ENCODE measurements around the gene CT45A1.
"Not testable (repeated sequence)": the region's sequence is repeated elsewhere in the genome, so short reads cannot be mapped to it uniquely, and the experiment has no call there.

The CT45A1 gene, protein sequence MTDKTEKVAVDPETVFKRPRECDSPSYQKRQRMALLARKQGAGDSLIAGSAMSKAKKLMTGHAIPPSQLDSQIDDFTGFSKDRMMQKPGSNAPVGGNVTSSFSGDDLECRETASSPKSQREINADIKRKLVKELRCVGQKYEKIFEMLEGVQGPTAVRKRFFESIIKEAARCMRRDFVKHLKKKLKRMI

DNA sequence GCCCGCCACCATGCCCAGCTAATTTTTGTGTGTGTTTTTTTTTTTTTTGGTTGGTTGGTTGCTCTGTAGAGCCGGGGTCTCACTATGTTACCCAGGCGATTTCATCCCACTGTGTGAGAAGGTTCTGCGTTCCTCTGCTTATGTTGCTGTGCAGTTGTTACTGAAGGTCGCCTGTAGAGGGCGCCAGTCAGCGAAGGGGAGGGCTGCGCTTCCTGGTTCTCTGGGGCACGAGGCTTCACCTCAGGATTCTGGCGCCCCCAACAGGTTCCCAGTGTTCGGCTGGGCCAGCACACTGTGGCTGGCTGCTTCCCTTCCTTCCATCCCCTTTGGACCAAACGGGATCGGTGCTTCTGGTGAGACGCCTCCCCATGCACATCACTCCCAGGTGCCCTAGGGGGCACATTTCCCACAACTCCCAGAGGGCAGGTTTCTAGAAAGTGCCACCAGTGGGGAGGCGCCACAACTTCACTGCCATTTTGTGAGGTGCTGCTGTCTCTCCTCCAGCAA is at the start of gene CT45A1:
CT45A1 (plus strand) TSS at position 457 of the 507 bp plus-strand sequence. CDS start 5,302 bp downstream, outside the sequence.
- H3K4me3 ChIP-seq (ENCODE audit: low read length); DNase-seq (ENCODE audit: low read depth): not testable (repeated sequence)

DNA sequence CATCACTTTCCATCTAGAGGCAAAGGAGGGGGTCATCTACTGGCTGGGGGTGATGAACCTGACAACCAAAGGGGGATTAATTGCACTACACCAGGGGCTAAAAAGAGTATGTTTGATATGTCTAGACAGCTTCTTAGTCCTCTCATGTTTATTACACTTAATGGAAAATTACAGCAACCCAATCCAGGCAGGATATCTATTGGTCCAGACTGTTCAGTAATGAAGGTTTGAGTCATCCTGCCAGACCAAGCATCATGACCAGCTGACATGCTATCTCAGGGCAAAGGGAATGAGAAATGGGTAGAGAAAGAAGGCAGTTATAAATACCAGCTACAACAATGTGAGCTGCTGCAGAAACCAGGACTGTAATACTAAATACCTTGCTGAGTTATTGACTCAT is 40.5 kb upstream of the CT45A1 start:
- not testable (repeated sequence) for H3K4me3 ChIP-seq (ENCODE audit: low read length); DNase-seq (ENCODE audit: low read depth)

DNA sequence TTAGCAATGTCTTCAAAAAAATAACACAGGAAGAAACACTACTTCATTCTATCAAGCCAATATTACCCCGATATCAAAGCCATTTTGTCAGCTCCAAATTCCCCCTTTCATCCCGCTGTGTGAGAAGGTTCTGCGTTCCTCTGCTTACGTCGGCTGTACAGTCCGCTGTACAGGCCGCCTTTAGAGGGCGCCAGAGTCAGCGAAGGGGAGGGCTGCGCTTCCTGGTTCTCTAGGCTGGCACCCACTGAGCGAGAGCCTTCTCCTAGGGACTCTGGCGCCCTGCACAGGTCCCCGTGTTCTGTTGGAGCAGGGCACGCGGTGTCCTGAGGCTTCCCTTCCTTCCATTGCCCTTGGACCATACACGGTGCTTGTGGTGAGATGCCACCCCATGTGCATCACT is 25.3 kb upstream of the CT45A1 start:
- H3K4me3 ChIP-seq (ENCODE audit: low read length), result no peak overlapping the region
- TF ChIP-seq, protein P1, sequence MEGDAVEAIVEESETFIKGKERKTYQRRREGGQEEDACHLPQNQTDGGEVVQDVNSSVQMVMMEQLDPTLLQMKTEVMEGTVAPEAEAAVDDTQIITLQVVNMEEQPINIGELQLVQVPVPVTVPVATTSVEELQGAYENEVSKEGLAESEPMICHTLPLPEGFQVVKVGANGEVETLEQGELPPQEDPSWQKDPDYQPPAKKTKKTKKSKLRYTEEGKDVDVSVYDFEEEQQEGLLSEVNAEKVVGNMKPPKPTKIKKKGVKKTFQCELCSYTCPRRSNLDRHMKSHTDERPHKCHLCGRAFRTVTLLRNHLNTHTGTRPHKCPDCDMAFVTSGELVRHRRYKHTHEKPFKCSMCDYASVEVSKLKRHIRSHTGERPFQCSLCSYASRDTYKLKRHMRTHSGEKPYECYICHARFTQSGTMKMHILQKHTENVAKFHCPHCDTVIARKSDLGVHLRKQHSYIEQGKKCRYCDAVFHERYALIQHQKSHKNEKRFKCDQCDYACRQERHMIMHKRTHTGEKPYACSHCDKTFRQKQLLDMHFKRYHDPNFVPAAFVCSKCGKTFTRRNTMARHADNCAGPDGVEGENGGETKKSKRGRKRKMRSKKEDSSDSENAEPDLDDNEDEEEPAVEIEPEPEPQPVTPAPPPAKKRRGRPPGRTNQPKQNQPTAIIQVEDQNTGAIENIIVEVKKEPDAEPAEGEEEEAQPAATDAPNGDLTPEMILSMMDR (conservative IDR thresholded peaks at IDR 0.05; ENCODE audit: low read length), result no peak
- no peak for DNase-seq (ENCODE audit: low read depth)

DNA sequence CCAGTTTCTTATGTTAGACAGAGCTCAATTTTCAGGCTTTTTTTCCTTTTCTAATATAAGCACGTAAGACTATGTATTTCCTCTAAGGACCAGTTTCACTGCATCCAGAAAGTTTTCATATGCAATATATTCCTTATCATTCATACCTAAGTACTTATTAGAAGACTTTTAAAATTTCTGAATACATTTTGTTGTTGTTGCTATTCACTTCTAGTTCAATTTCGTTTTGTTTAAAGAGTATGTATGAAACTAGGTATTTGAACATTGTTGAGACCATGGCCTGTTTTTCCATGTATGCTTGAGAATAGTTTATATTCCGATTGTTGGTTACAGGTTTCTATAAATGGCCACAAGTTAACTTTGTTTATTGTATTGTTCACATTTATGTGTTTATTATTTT is 18.0 kb upstream of the CT45A1 start:
- no peak for DNase-seq (ENCODE audit: low read depth)
- H3K4me3 ChIP-seq (ENCODE audit: low read length), result no peak overlapping the region
- TF ChIP-seq, protein P1 (conservative IDR thresholded peaks at IDR 0.05; ENCODE audit: low read length), result no peak

DNA sequence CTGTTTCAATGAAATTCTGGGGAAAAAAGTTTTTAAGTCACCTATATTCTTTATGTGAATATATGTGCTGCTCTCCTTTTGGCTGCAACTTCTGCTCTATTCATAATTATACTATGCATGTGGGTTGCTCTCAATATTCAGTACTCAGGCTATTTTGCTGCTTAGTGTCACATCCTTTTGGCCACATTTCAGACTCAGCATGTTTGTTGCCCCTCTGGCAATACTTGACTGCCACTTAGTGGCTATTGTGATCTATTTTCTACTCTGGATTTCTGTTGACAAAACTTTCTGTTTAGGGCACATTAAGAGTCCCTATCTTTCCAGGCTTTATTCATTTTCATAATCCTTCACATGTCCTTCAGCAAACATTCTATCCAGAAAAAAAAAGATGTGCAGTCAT is 15.8 kb upstream of the CT45A1 start:
- no peak for DNase-seq (ENCODE audit: low read depth)
- TF ChIP-seq, protein P1 (conservative IDR thresholded peaks at IDR 0.05; ENCODE audit: low read length), result no peak
- no peak overlapping the region for H3K4me3 ChIP-seq (ENCODE audit: low read length)

DNA sequence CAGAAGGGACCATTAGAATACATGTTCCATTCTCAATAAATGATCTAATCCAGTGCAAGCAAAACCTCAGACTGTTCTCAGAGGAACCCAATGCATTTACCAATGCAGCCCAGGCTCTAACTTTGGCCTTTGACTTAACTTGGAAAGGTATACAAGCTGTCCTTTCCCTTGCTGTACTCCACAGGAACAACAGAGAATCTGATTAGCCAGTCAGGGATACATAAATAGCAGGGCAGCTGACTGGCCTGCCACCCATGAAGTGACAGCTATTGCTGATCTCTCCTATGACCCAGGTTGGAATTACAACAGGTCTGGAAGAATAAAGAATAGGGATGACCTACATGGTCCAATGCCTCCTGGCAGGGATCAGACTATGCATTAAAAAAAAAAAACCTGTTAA is 14.5 kb upstream of the CT45A1 start:
- no peak for DNase-seq (ENCODE audit: low read depth)
- no peak overlapping the region for H3K4me3 ChIP-seq (ENCODE audit: low read length)
- TF ChIP-seq, protein P1 (conservative IDR thresholded peaks at IDR 0.05; ENCODE audit: low read length), result no peak

DNA sequence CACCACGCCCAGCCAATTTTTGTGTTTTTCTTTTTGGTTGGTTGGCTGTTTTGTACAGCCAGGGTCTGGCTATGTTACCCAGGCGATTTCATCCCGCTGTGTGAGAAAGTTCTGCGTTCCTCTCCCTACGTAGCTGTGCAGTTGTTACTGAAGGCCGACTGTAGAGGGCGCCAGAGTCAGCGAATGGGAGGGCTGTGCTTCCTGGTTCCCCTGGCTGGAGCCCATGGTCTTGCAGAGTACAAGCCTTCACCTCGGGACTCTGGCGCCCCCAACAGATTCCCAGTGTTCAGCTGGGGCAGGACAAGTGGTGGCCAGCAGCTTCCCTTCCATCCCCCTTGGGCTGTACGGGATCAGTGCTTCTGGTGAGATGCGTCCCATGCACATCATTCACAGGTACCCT is 5.6 kb upstream of the CT45A1 start:
- DNase-seq (ENCODE audit: low read depth), result no peak
- H3K4me3 ChIP-seq (ENCODE audit: low read length), result no peak overlapping the region
- TF ChIP-seq, protein P1 (conservative IDR thresholded peaks at IDR 0.05; ENCODE audit: low read length), result no peak

DNA sequence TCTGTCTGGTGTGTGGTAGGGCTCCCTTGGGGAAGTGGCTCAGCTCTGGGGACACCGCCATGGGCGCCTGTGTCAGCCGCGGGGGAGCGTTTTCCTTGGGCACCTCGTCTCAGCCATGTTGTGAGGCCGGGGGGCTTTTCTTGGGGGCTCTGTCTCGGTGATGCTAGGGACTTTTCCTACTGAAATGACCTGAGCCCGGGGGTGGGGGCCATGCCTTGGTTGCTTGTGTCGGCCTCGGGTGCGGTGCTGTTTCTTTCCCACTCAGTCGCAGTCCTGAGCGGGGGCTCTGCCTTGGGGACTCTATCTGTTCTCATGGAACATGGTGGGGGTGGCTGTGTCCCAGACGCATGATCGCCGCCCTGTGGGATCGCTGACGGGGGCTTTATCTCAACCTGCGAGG is 356 bp downstream of the CT45A1 start:
- DNase-seq (ENCODE audit: low read depth), result no peak
- TF ChIP-seq, protein P1 (conservative IDR thresholded peaks at IDR 0.05; ENCODE audit: low read length), result no peak
- H3K4me3 ChIP-seq (ENCODE audit: low read length), result no peak overlapping the region

DNA sequence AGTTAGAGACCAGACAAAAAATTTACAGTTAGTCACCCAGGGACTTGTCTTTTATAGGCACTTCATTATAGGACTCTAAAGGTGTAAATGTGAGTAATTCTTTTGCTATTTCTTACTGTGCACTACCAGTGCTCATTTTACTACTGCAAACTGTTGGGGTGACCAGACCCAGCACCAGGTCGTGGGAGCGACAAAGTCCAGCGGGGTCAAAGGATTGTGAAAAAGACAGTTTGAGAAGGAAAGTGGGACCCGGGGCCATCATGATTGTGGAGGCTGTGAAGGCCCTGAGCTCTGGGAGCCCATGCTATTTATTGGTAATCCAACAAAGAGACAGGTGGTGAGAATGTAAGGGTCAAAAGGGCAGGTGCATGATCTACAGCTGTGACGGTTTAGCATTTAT is 21.2 kb downstream of the CT45A1 start:
- DNase-seq (ENCODE audit: low read depth); H3K4me3 ChIP-seq (ENCODE audit: low read length): not testable (repeated sequence)
